Bone marrow (tissue), 2 donors: ENCODE results near the gene SLC6A19.

Experiments
- DNase-seq, 2 donors: peaks; one replicate each; lab custom pipeline; 2025; lab: John Stamatoyannopoulos, UW

SLC6A19 gene

DNA sequence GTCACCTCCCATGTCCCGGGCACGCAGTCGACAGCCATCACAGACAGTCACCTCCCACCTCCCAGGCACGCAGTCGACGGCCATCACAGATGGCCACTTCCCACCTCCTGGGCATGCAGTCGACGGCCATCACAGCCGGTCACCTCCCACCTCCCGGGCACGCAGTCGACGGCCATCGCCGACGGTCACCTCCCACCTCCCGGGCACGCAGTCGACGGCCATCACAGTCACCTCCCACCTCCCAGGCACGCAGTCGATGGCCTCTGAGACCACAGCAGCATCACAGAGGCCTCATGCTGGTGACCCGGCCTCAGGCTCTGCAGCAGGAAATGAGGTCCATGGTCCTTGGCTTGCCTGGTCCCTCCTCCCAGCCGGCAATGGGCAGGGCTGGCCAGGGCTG, 5.5 kb upstream of the SLC6A19 start:
- DNase-seq: no peak

DNA sequence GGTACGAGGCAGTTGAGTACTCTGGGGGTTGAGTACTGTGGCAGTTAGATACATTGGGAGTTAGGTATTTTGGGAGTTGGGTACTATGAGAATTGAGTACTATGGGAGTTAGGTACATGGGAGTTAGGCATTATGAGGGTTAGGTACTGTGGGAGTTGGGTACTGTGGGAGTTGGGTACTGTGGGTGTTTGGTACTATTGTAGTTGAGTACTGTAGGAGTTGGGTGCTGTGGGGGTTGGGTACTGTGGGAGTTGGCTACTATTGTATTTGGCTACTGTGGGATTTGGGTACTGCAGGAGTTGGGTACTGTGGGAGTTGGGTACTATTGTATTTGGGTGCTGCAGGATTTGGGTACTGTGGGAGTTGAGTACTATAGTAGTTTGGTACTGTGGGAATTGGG, 4.8 kb upstream of the SLC6A19 start:
- no peak for DNase-seq

DNA sequence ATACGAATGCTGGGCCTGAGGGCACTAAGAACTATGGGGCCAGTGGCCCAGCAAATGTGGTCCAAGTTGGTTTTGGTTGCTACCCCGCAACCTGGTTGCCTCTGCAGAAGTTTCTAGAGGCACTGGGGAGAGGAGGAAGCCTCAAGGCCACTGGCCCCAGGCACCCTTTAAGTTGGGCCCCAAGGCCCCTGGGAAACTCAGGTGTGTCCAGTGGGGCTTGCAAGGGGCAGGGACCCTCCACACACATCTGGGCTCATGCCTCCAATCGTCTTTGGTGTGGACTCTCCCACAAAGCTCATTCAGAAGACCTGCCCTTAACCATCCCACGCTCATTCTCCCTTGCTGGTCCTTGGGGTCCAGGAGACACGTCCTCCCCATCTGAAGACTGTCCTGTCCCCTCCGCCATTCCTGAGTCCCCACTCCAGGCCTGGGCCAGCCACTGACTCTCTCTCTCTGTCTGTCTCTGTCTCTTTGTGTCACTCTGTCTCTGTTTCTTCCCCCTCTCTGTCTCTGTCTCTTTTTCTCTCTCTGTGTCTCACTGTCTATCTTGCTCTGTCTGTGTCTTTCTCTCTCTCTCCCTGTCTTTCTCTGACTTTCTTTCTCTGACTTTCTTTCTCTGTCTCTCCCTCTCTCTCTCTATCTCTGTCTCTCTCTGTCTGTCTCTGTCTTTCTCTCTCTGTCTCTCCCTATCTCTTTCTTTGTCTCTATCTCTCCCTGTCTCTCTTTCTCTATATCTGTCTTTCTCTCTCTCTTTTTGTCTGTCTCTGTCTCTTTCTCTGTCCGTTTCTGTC, 3.3 kb upstream of the SLC6A19 start:
- DNase-seq: no peak

DNA sequence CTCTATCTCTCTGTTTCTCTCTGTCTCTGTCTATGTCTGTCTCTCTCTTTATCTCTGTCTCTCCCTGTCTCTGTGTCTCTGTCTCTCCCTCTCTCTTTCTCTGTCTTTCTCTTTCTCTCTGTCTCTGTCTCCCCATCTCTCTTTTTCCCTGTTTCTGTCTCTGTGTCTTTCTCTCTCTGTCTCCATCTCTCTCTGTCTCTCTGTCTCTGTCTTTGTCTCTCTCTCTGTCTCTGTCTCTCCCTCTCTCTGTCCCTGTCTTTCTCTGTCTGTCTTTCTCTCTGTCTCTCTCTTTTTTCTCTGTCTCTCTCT, 2.1 kb upstream of the SLC6A19 start:
- DNase-seq: no peak

DNA sequence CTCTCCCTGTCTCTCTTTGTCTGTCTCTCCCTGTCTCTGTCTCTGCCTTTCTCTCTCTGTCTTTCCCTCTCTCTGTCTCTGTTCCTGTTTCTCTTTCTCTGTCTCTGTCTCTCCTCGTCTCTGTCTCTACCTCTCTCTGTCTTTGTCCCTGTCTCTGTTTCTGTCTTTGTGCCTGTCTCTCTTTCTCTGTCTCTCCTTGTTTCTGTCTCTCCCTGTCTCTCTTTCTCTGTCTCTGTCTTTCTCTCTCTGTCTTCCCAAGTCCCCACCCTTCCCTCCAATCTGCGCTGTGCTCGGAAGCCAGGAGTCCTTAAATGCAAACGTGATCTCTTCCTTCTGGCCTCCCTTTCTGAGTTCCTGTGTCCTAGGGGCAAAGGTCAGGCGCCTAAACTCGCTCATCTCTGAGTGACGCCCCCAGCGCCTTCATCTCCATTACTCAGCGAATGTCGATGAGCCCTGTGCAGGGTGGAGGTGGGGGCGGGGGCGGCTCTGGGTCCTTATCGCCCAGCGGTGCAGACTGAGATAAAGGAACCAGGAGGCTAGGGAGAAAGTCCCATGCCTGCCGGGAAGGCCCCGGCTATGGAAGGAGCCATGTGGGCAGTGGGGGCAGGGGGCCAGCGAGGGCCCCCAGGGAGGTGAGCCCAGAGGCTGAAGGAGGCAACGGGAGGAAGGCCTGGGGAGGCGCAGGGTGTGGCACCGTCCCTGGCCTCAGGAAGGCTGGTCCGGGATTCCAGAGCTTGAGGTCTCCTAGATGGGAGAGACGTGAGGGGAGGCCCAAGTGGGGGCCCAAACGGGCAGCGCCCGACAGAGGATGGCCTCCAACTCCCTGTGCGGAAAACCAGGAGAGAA, 1.5 kb upstream of the SLC6A19 start:
- no peak for DNase-seq

DNA sequence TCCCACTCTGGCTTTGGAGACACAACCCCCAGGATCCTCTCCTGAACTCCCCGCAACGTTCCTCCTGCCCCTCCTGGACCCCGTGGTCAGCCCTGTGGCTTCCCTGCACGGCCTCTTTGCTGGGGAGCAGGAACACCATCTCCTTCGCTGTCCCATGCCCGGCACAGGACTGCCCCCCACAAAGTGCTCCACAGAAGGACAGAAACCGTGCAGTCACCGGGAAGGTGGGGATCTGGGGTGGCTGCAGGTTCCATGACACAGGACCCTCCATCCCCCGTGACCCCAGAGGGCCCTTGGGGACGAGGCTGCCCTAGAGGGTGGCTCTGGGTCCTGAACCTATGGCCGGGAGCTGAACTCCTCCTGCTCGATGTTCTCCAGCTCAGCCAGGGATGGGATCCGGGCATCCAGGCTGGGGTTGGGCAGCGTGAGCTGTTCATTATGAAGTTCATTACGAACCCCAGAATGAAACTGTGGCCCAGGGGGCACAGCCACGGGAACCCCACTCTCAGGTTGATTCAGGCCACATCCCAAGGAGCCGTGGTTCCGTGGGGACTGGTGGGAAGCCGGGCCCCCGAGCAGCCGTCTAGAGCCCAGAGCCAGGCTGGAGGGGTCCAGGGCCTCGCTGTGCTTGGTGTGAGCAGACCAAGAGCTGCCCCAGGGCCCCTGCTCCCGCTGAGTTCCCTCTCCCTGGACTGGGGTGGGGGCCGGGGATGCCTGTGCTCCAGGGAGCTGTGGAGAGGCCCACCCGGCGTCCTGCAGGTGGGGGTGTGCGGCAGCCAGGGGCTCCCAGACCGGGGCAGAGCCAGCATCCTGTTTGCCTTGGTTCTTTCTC, 684 bp upstream of the SLC6A19 start:
- no peak for DNase-seq

DNA sequence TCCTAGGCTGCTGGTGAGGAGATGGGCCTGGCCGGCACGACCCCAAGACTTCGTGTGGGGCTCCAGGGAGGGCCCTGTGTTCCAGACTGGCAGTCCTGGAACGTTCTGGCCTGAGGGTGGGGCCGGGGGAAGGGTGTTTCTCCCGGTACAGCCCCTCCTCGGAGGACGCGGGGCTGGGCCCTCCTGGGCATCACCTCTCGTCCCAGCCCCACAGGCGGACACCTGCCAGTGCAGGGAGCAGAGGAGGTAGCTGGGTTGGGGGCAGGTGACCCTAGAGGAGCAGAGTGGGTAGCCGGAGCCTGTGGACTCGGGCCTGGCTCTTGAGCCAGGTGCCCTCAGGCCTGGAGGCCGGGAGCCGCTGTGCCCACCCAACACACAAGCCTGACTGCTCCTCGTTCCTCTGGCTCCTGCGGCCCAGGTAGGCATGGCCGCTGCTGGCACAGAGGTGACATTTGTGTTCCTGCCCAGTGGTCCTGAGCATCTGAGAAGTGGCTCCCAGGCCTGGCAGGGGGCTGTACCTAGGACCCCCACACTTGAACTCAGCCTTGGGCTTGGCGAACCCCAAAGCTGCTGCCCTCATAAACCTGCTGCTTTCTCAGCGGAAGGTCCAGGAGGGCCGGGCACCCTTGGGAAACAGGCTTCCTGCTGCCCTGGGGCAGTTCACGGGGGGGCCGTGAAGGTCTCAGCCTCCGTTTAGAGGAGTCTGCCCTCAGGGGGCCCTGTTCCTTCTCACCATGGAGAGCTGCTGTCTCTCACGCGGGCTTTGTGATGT, 817 bp downstream of the SLC6A19 start:
- DNase-seq: no peak

DNA sequence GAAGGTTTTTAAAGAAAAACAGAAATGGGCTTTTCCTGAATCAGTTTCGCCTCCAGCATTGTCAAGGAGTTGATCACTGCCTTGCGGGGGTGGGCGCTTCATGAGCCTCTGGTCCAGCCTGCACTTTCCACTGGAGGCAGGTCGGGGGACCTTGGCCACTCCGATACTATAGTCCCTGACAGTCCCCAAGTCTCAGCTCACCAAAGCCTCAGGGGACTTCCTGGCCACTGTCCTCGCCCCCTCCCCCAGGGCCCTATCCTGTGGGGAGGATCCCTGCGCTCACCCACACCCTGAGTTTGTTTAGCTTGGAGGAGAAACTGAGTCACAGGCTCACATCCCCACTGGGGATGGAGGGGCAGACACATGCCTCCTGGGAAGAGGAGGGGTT, 1.4 kb downstream of the SLC6A19 start:
- no peak for DNase-seq

DNA sequence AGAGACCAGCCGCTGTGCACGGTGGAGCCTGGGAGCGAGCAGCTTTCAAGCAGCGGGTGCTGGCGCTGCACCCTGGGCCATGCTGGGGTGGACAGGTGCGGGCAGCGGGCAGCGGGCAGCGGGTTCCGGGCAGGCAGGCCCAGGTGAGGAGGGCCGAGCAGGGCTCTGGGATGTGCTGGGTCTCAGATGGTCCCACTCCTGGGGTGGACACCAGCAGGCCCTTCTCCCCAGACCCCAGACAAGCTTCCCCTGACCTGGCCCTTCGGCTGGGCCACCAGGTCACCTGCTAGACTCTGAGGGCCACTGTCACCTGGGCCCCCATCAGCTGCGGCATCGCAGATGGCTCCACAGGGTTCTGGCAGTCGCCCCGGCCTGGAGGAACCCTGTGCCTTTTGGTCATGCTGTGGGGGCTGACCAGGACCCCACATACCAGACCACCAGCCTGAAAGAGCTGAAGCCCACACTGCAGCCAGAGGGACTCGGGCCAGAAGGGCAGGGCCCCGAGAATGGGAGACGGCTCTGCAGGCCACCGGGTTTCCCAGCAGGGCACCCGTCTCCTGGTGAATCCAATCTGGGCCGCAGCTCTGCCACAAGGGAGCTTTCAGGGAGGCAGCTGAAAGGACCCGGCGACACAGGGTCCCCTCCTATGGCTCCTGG, 2.0 kb downstream of the SLC6A19 start:
- DNase-seq: no peak

DNA sequence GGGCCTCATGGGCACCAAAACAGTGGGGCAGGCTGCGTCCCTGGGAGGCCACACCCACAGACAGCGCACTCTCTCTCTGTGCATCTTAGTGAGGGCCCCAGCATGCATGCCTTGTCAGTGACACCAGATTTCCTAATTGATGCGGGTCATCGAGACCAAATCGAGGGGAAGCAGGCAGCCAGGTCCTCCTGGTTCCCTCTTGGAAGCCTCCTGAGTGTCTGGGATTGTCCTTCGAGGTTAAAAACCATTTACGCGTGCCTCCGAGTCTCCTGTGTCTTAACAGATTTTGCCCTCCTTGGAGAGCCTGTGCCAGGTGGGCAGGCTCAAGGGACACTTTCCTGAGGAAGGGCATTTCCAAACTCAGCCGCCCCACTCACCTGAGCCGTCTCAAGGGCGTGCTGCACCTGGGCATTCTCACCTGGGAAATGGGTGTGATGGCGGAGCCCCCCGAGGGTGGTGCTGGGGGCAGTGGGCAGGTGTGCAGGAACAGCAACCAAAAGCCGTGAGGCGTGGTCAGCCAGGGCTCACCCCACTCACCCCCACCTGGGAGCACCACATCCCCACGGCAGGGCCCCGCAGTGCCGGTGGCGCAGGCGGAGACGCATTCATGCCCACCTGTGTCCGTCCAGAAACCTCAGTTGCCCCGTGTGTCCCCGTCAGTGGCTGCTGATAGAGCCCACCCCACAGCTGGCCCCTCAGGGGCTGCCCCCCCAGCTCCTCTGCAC, 2.7 kb downstream of the SLC6A19 start:
- no peak for DNase-seq

DNA sequence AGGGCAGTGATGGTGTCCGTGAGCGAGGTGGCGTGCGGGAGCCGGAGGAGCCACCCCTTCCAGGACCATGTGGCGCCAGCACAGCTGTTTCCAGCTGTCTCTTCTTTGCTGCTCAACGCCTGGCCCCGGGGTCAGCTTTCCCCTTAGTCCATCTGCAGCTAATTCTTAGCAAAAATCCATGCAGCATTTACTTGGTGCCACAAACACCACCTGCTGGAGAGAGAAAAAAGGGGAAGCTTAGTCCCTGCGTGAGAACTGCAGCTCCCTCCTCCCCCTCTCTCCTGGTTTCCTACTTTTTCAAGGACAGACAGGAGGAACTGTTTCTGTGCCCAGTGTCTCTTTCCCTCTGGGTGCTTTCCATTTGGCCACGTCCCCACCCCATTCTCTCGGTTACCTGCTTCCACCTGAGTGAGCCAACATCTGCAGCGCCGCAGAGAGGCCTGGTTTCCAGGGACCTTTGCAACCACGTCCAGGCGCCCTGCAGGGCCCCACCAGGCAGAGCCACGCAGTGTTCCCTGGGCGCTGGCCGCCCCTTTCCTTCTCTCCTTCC, 3.4 kb downstream of the SLC6A19 start:
- DNase-seq: no peak

DNA sequence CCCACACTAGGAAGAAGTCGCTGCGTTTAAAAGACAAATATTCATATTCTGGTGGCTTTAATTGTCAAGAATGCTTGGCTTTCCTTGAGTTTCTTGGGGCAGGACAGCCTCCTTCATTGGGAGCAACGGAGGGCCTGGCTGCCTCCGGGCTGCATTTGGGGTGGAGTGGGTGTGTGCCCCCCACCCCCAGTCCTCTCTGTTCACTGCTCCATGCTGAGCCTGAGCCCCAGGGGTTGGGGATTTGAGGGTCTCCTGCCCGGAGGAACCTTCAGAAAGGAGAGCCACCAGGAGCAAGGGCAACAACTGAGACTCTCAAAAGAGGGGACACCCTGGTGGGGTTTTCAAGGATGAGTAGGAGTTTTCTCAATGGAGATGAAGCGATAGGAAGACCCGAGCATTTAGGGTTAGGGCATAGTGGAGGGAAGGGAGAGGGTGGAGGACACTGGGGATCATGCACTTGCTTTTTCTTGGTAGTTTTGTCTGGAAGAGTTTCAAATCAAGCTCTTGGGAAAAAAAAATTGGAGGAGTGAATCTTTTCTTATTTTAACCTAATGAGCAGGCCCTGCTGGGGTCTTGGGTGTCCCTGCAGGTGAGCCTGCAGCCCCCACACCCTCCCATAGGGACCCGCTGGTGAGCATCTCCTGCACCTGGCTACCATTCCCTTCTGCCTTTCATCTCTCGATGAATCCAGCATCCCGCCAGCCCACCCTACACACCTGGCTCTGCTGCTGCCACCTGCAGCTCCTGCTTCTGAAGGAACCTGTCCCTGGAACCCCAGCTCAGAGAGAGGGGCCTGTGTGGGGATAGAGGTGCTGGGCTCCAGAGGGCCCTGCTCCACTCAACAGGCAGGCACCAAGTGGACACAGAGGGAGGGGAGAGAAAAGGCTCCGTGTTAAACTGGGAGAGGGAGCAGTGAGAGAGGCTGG, 4.1 kb downstream of the SLC6A19 start:
- DNase-seq: no peak

DNA sequence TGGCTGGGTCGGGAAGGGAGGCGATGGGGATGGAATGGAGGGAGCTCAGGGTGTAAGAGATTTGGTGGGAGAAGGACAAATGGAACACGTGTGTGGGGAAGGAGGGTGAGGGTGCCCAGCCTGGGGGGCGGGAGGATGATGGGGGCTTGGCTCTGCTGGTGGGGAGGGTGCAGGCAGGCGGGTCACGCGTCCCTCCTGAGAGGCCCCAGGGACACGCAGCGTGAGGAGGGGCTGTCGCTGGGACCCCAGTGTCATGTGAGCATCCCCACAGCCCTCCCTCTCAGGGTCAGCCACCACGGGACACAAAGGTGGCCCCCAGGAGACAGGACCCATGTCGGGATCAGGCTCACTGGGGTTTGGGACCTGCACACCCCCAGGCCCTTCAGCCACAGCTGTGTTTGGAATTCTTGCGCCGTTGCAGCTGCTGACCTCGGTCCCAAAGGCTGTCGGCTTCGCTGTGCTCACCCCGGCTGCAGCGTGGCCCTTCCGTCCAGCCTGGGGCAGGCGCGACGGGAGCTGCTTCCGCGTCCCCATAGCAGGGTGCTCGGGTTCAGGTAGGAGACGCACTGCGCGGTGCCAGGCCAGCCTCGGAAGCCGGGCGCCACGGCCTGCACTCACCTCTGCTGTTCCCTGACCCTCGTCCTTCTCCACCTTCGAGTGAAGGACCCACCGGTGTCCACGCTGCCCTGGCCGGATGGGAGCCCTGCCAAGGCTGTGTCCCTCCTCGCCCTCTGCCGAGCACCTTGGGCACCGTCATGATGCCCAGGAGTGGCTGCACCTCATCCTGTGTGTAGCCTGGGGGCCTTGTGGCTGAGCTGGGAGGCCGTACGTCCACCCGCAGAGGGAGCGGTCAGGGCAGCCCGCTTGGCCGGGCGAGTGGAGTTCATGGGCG, 5.4 kb downstream of the SLC6A19 start:
- no peak for DNase-seq

DNA sequence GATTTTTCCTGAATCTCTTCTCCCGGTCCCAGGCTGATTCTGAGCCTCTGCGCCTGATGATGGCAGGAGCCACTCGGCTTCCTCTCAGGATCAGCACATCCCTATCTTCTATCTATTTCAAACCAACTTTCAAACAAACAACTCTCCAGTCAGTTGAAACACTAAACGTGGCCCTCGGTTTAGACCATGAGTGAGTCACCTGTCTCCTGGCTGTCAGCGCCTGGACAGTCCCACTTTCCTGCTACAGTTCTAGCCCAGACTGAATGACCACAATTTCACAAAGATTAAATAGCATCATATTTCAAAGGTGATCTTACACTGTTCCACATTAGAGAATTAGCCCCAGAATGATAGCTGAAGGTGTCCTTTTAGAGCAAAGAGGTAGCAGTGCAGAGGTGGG, 6.2 kb downstream of the SLC6A19 start:
- DNase-seq: no peak

DNA sequence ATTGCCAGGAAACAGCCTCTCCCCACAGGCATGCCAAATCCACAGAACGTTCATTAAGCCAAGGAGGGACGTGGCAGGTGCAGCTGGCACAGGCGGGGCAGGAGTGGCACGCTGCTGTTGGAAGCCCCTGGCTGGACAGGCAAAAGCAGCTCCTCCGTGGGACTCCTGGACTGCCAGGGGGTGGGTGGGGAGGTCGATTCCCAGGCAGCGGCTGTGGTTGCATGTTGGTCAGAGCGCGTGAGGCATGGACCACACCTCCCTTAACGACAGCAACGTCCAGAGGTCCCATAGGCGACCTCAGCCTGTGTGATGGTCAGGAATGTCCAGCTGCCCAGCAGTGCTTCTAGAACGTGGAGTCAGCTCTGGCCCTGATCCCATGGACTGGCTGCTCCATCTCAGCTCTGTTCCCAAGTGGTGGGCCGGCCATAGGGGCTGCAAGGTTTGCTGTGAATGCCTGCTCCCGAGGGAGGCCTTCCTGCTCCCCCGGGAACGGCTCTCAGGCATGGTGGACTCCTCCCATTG, 6.9 kb downstream of the SLC6A19 start:
- no peak for DNase-seq

DNA sequence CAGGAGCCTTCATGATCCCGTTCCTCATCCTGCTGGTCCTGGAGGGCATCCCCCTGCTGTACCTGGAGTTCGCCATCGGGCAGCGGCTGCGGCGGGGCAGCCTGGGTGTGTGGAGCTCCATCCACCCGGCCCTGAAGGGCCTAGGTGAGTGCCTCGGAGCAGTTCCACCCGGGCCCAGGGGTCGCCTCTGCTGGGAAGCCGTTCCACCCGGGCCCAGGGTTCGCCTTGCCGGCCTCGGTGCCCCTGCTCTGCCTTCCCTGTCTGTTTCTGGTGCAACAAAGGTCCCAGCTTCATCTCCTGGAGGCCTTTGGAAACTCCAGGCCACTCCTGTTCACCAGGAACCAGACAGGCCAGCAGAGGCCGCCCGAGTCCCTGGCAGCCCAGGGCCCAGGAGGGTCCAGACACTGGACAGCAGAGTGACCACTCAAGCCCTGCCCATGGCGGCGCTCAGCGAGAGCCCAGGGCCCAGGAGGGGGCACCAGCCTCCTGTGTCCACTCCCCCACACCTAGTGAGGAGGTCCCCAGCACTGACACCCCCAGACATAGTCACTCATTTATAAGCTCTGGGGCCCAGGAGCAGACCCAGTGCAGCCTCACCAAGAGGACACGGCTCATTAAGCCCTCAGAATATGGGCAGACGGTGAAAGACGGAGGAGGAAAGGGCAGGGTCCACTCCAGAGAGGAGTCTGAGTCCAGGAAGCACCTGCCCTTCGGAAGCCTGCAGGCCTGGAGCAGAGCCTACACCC, 7.5 kb downstream of the SLC6A19 start:
- DNase-seq: no peak

DNA sequence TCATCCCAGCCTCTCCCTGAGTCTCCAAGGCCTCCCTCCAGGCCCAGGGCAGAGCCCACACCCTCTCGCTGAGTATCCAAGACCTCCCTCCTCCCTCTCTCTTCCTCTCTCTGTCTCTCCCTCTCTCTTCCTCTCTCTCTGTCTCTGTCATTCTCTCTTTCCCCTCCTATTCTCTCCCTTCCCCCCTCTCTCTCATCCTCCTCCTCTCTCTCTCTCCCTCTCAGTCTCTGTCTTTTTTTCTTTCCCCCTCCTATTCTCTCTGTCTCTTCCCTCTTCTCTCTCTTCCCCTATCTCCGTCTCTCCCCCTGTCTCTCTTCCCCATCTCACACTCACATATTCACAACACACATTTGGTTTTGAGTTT, 8.1 kb downstream of the SLC6A19 start:
- DNase-seq: no peak
